ENCODE measurements around the gene PRAMEF14.
"Not testable (repeated sequence)": the region's sequence is repeated elsewhere in the genome, so short reads cannot be mapped to it uniquely, and the experiment has no call there.

Gene PRAMEF14

DNA sequence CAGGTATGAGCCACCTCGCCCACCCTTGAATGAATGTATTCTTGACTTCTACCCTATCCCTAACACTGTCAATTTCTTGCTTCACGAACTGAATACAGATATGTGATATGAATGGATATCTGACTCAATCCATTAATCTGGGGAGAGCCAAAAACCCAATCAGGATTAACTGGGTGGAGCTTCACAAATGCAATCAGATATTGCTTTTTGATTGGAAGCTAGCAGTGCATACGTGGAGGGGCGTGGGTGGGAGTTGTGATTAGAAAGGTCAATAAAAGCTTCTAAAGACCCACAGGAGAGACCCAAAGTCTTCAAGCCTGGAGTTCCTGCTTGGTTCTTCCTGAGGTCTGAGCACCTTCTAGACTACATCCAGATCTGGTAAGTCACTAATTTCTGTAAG is 31.7 kb downstream of the PRAMEF14 start, which contains the start of gene PRAMEF15:
Gene PRAMEF15, plus strand, starts transcription at position 301 of the 400 bp plus-strand sequence. CDS start 2,827 bp downstream, outside the sequence.
- H3K9me3 ChIP-seq (replicated peaks in 1 of 11); H4K20me1 ChIP-seq; H3K4me3 ChIP-seq; H3K9ac ChIP-seq; H3K4me1 ChIP-seq; H3K4me2 ChIP-seq; H3K27ac ChIP-seq; H3K36me3 ChIP-seq; H3K27me3 ChIP-seq: not testable (repeated sequence)

DNA sequence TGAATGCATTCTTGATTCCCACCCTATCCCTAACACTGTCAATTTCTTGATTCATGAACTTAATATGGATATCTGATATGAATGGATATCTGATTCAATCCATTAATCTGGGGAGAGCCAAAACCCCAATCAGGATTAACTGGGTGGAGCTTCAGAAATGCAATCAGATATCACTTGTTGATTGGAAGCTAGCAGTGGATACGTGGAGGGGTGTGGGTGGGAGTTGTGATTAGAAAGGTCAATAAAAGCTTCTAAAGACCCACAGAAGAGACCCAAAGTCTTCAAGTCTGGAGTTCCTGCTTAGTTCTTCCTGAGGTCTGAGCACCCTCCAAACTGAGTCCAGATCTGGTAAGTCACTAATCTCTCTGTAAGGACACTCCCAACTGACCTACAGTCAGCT is 43.7 kb downstream of the PRAMEF14 start, which contains the start of gene PRAMEF33:
Gene PRAMEF33, plus strand, starts transcription at position 301 of the 400 bp plus-strand sequence. CDS start 2,416 bp downstream, outside the sequence.
- H3K9ac ChIP-seq; H3K4me3 ChIP-seq; H4K20me1 ChIP-seq; H3K4me1 ChIP-seq; H3K27ac ChIP-seq; H3K4me2 ChIP-seq; H3K9me3 ChIP-seq (replicated peaks in 1 of 11); H3K36me3 ChIP-seq; H3K27me3 ChIP-seq: not testable (repeated sequence)

DNA sequence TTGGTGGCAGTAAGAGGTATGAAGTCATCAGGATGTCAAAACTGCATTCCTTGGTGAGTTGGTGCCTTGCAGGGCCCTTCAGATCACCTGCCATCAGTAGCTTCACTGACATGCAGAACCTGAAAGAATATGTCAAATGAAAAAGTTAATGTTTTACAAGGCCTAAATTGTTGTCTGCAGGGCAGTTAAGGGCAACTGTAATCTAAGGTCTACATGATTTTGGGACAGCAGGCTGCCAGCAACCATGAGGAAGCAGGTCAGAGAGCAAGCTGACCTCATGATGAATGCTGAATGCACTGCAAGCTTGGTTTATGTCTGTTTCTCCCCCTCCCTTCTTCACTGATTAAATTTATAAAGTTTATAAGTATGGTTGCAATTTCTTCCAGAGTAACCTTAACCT is 44.7 kb downstream of the PRAMEF14 start:
- not testable (repeated sequence) for H3K4me2 ChIP-seq; H3K27me3 ChIP-seq; H4K20me1 ChIP-seq; H3K4me3 ChIP-seq; H3K9ac ChIP-seq; H3K9me3 ChIP-seq (replicated peaks in 1 of 11); H3K36me3 ChIP-seq; H3K4me1 ChIP-seq; H3K27ac ChIP-seq

DNA sequence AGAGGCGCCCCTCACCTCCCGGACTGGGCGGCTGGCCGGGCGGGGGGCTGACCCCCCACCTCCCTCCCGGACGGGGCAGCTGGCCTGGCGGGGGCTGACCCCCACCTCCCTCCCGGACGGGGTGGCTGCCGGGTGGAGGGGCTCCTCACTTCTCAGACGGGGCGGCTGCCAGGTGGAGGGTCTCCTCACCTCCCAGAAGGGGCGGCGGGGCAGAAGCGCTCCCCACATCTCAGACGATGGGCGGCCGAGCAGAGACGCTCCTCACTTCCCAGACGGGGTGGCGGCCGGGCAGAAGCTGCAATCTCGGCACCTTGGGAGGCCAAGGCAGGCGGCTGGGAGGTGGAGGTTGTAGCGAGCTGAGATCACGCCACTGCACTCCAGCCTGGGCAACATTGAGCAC is 48.2 kb downstream of the PRAMEF14 start:
- H3K4me1 ChIP-seq; H3K27me3 ChIP-seq; H4K20me1 ChIP-seq; H3K27ac ChIP-seq; H3K4me2 ChIP-seq; H3K9me3 ChIP-seq (replicated peaks in 1 of 11); H3K4me3 ChIP-seq; H3K36me3 ChIP-seq; H3K9ac ChIP-seq: not testable (repeated sequence)

DNA sequence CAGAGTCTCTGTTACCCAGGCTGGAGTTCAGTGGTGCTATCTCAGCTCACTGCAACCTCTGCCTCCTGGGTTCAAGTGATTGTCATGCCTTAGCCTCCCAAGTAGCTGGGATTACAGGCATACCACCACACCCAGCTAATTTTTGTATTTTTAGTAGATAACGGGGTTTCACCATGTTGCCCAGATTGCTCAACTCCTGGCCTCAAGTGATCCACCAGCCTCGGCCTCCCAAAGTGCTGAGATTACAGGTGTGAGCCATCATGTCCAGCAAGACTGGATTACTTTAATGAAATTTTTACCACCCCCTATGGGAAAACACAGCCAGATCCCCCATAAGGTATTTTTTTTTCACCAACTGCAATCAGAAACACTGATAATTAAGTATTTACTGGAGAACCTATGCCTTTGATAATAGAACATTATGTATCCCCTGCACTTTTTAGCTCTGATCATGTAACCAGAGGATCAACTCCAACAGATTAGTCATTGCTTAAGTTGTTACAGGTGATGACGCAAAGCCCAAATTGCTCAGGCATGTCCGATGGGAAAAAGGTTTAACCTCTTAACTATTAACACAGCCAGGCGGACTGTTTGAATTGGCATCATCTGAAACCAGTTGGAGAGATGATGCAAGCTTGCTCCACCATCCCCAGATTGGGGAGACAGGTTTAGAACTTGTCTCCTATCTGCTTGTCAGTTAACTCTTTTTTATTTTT is 49.6 kb downstream of the PRAMEF14 start:
- not testable (repeated sequence) for H3K4me1 ChIP-seq; H3K27ac ChIP-seq; H3K9me3 ChIP-seq (replicated peaks in 1 of 11); H3K27me3 ChIP-seq; H4K20me1 ChIP-seq; H3K4me3 ChIP-seq; H3K4me2 ChIP-seq; H3K36me3 ChIP-seq; H3K9ac ChIP-seq
